Motor neuron (in vitro differentiated cells): ENCODE results near the gene PNCK. TPM values are rescaled to one million over a fixed set of nuclear protein-coding genes. Genes with fewer than 3 reads are reported as not detected.
"Not testable (repeated sequence)": the region's sequence is repeated elsewhere in the genome, so short reads cannot be mapped to it uniquely, and the experiment has no call there.

Experiments used
- ATAC-seq, 8 experiments: fragments of 200-7000 bp; cut with Tn5 transposase; replicated peaks in 6 of 8; 2 replicates each; pipeline ENCODE4 v1.8.0; 2021; ENCODE audit warnings: mild to moderate bottlenecking in 8 of 8, moderate library complexity in 8 of 8
- H3K27ac ChIP-seq, 2 donors: fragments of 250-450 bp; sonication (Bioruptor Pico); 2 replicates each; pipeline ENCODE4 v1.9.0; 2021; ENCODE audit warnings: antibody characterized with exemption in 2 of 2, mild to moderate bottlenecking in 2 of 2, moderate library complexity in 1 of 2
- H3K4me1 ChIP-seq, 2 donors: fragments of 250-450 bp; sonication (Bioruptor Pico); replicated peaks in 1 of 2; 2 replicates each; pipeline ENCODE4 v1.6.1; 2021; ENCODE audit warnings: antibody characterized with exemption in 2 of 2, mild to moderate bottlenecking in 2 of 2, moderate library complexity in 1 of 2
- H3K4me3 ChIP-seq, 5 donors: fragments of 250-450 bp; sonication (Bioruptor Pico); 2 replicates each; pipeline ENCODE4 v1.9.0; 2021; ENCODE audit warnings: antibody characterized with exemption in 5 of 5, mild to moderate bottlenecking in 5 of 5, moderate library complexity in 4 of 5
- WGBS, 10 experiments: fragments of 450-650 bp; shearing (Covaris generic); methylation state at CpG; one replicate each; pipeline ENCODE4 v1.0.0; 2022; 5-methylcytosine and 5-hydroxymethylcytosine counted together
- in situ Hi-C, 9 experiments: fragments of 400-800 bp; cut with MboI; loops; one replicate each; pipeline ENCODE4 v1.15.0; 2021; ENCODE audit warnings: low sequenced_read_pairs in 9 of 9, low pct_unique_long_range_greater_than_20kb in 2 of 9; ENCODE audit not compliant: unreplicated experiment in 9 of 9
- total RNA-seq, 8 experiments: library from RNA; unstranded; fragments of 300-600 nt; gene quantifications; 2 replicates each; pipeline versions ENCODE4 v1.2.3 to v1.2.4, GENCODE V29; 2022

Gene PNCK
- total RNA-seq, 8 experiments from 2014 or later, result 0.61 to 30.3 (median 10.6) TPM

DNA sequence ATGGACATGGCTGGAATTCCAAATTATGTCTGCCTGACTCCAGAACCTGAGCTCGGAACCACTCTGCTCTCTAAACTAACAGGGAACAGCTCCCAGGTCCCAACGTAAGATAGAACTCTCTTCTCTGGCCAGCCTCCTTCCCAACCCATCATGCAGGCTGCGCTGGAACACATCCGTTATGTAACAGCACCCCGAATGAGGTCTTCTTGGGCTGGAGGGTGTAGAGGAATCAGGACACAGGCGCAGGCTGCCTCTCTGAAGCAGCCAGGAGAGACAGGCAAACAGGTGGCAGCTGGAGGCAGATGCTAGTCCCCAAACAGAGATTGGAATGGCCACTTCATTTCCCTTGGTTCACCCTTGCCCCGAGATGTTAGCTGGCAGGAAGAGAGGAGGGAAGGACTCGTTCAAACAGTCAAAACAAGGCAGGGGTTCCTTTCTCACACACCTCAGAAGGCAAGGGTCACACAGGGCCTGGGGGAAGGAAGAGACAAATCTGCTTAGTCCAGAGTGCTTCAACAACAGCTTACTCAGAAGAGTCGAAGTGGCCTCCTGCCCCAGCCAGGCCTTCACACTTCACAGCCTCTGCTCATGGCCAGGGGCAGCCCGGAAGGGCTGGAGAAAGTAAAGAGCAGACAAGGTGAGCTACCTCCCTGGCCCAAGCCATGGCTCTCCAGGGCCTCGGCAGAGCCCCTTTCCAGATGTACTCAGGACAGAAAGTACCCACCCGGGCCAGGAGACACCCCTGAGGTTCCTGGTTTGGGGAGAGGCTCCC lies 31.2 kb upstream of the PNCK start:
- H3K4me1 ChIP-seq, in situ Hi-C loops, H3K4me3 ChIP-seq, ATAC-seq, H3K27ac ChIP-seq: not testable (repeated sequence)
- 70 to 80% methylated on average over 1 to 3 of the region's 12 CpGs; no CpG with 5 or more reads in 8 of the 10 experiments for WGBS, 10 experiments

DNA sequence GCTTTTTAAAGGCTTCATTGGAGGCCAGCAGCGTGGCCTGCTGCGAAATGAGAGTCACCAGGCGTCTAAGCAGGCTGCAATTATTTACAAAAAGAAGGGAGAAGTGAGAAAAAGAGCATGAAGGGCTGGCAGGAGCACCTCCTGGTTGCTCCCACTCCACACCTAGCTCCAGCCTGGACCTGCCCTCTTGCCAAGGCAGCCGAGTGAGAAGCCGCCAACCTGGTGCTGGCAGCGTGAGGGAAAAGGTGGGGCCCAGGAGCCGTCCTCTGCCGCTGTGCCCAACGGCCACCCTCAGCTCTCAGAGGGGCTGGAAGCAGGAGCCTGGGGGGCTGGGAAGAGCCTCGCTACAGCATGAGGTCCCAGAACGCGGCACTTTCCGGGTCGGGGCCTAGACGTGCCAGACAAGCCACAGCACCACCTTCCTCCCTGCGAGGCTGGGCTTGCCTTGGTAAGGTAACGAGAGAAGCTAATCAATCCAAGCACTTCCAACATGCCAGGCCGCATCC lies 30.5 kb upstream of the PNCK start:
- no peak for ATAC-seq
- Histone ChIP-seq H3K4me1 (peaks cover 8 to 9% of the 10 kb centered on the region in 2 donors), H3K27ac (no peak overlapping the region), H3K4me3 (no peak overlapping the region)
- in situ Hi-C loops, result no loop called here
- WGBS, 10 experiments, result 20 to 63% methylated on average over 1 to 4 of the region's 18 CpGs; no CpG with 5 or more reads in 8 of the 10 experiments

DNA sequence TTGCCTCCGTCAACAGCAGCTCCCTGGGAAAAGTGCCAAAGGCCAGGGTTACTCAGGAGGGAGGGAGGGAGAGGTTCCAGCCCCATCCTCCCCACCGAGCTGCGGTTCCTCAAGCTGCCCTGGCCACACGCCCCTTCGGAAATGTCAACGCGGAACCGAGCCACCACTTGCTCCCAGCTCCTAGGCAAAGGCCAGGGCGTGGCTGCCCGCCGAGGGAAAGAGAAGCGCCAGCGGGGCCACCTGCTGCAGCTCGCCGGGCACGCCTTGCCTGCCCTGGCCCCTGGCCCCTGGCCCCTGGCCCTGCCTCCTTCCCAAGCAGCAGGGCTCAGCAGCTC lies 29.4 kb upstream of the PNCK start:
- ATAC-seq, result peak in 1 of 8 experiments; percentile 7
- no CpG with 5 or more reads among the region's 16 CpGs for WGBS, 10 experiments
- Histone ChIP-seq H3K4me3 (no peak overlapping the region), H3K27ac (no peak overlapping the region), H3K4me1 (peaks cover under 1 to 1% of the 10 kb centered on the region in 2 donors)
- in situ Hi-C loops, result no loop called here

DNA sequence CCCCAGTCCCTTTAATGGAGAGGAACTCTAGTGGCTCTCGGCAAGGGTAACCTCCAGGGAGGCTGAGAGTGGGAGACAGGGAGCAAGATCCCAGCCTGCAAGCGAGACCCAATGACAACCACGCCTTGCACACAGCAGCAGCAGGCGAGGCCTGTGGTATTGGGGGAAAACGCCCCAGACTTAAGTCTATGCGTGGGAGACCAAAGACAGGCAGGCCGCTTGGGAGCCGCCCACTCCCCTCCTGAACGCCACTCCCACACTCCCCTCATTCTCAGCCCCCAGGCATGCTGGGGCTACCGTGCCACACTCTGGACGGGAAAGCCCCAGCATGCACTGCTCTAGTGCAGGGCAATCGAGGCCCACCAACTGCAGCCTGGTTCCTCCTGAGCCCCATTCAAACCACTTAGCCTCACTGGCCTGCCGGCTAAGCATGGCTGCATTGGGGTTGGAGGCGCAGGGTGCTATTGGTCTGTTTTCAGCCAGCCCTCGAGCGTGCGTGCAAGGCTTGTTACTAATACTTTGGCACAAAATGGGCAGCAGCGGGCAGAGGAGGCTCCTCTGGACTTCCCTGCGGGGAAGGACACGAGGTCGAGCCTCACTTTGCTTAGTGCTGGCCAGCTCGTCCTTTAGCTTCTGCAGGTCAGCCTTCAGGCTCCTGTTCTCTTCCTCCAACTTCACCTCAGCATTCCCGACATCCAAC lies 28.9 kb upstream of the PNCK start:
- ATAC-seq, result peak in 3 of 8 experiments; percentile 32 to 72 (median 52)
- Histone ChIP-seq H3K27ac (no peak overlapping the region), H3K4me3 (no peak overlapping the region), H3K4me1 (no peaks in the 10 kb centered on the region)
- WGBS, 10 experiments, result 33 to 49% methylated on average over 3 to 10 of the region's 23 CpGs; no CpG with 5 or more reads in 8 of the 10 experiments
- in situ Hi-C loops, result no loop called here

DNA sequence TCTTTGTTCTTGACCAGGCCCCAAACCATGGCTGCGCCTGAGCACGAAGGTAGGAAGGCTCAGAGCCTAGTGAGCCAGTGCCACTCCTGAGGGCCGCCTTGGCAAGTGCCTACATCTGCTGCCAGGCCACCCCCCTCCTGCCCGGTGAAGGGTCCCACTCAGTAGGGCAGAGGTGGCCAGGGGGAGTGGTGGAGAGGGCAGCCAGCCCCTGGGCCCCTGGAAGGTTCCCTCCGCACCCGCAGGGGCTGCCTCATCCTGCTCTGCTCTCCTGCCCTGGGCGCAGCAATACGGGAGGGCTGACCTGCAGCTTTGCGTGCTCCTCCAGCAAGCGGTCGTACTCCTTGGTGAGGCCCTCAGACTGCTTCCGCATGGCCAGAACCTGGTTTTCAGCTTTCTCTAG lies 28.1 kb upstream of the PNCK start:
- in situ Hi-C loops, result no loop called here
- H3K4me1 ChIP-seq, result no peaks in the 10 kb centered on the region
- no peak for ATAC-seq
- no peak overlapping the region for H3K4me3 ChIP-seq
- WGBS, 10 experiments, result 73 to 77% methylated on average over 6 to 9 of the region's 12 CpGs; no CpG with 5 or more reads in 8 of the 10 experiments
- H3K27ac ChIP-seq, result no peak overlapping the region

DNA sequence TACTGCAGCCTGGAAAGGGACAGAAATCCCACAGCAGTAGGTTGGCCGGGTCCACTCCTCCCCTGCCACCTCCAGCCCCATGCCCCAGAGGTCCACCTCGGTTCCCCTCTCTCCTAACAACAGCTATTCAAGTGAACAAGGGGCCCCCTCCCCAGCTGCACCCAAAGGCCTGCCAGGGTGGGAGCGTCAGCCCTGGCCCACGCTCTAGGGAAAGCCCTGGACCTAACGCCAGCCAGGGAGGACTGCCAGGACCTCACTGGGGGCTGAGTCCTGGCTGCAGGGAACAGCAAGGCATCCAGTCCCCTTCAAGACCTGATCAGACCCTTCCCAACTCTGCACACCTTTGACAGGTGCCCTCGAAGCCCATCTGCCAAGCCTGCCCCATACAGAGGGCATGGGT lies 27.4 kb upstream of the PNCK start:
- no peak overlapping the region for H3K4me3 ChIP-seq
- no peak overlapping the region for H3K27ac ChIP-seq
- in situ Hi-C loops, result no loop called here
- no peak for ATAC-seq
- H3K4me1 ChIP-seq, result no peaks in the 10 kb centered on the region
- WGBS, 10 experiments, result no CpG with 5 or more reads among the region's 6 CpGs

DNA sequence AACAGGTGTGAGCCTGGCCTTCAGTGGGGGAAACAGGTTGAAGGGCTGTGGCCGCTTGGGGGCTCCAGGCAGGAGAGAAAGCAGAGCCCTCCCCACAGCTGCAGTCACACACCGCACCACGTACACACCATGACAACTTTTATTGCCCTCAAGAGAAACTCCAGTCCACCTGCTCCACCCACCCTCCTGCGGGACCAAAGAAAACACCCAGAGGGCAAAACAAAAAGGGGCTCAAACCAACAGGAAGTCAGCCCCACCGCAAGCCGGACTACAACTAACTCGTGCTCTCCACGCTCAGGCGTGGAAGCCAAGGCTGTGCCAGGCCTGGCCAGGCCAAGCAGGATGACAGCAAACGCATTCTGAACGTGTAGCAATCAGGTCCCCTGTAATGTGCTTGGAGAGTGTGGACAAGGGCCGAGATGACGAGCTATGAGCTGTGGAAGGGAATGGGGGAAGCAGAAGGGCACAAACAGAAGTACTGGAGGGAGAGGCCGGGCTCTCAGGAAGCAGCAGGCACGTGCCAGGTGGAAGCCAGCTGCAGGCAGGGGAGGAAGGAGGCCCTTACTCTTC lies 26.8 kb upstream of the PNCK start:
- Histone ChIP-seq H3K4me1 (no peaks in the 10 kb centered on the region), H3K4me3 (no peak overlapping the region), H3K27ac (no peak overlapping the region)
- 0 to 63% methylated on average over 1 to 4 of the region's 15 CpGs; no CpG with 5 or more reads in 8 of the 10 experiments for WGBS, 10 experiments
- in situ Hi-C loops, result no loop called here
- ATAC-seq, result no peak

DNA sequence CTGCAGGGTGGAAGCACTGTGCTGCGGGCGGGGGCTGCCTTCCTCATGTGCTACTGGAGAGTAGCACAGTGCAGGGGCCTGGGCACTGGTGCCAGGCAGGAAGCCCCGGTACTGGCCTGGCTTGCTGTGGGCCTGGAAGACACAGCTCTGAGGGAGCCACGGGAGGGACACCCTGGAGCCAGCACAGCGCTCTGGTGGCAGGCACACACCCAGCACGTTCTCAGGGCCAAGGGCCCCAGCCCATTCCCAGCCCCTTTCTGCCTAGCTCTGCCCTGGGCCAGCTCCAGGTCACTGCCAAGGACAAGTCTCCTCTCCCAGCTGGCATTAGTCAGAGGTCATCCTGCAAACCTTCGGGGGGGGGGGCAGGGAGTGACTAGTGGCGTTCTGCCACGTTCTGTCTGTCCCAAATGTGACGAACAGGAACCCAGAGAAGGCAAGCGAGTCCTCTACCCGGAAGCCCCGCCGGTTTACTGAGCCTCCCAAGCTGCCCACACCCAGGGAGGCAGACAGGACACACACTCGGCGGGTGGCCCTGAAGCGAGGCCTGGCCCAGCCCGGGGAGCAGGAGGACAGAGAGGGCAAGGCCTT lies 26.3 kb upstream of the PNCK start:
- in situ Hi-C loops, result not testable (repeated sequence)

DNA sequence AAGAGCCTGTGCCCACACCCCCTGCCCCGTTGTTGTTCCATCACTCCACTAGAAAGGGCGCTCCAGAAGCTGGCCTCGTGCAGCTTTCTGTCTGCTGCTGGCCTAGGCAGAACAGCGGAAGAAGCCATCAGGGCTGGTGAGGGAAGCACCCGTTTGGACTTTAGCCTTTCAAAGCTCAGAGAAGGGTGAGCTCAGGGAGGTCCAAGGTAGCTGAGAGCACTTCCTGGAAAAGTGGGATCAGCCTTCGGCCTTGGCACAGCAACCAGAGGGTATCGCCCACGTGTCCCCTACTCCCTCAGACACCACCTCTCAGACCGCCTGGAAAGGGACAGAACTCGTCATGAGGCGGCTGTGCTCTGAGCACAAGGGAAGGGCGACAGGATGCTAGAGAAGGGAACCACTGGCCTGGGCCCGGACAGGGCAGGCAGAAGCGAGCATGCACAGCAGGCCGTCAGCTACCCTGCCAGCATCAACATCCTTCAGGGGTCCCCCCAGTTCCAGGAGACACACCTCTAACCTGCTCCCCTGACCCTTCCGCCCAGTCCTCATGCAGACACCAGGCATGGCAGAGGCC lies 25.7 kb upstream of the PNCK start:
- H3K4me1 ChIP-seq, H3K4me3 ChIP-seq, in situ Hi-C loops, H3K27ac ChIP-seq: not testable (repeated sequence)
- 30% methylated on average over 2 of the region's 16 CpGs; no CpG with 5 or more reads in 9 of the 10 experiments for WGBS, 10 experiments
- ATAC-seq, result peak in 2 of 8 experiments; percentile 1 to 2

More for the DNA sequence above, 26.3 kb upstream of the PNCK start:
- no CpG with 5 or more reads among the region's 18 CpGs for WGBS, 10 experiments
- H3K4me3 ChIP-seq, H3K4me1 ChIP-seq, H3K27ac ChIP-seq: not testable (repeated sequence)
- peak in 5 of 8 experiments; percentile 2 to 56 (median 7) for ATAC-seq

DNA sequence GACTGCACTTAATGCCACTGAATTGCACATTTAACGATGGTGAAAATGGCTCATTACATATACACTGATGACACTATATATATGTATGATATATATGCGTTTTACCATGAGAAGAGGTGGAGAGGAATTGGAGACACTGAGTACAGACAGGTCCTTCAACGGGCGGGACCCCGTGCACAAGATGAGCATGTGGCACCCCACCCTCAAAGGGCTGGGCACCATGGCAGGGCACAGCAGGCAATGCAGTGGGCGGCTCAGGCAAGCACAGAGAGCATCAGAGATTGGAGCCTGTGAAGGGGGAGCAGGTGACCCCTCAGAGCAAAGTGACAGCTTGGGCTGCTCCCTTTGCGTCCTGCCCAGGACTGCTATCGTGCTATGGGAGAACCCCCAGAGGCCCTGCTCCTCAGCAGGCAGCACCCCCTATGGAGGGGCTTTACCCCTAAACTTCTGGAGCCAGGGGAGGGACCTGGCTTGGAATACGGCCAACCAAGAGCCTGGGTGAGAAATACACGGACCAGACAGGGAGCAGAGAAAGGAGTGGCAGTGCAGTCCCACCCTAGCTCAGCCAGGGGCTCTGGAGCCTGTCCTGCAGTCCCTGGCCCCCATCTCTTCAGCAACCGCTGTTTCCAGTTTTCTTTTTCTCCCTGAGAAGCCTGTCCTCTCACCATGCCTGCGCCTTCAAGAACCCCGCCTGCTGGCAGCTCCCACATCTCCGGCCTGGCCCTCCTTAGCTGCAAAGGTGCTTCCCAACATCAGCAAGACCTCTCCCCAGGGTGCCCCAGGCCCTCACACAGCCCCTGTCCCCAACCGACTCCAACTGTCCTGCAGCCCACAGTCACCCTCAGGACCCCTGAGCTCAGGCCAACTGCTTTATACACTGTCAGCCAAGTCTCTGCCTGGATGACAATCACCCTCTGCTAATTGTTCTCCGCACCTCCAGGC lies 24.6 kb upstream of the PNCK start:
- 34 to 100% methylated on average over 1 to 6 of the region's 16 CpGs; no CpG with 5 or more reads in 8 of the 10 experiments for WGBS, 10 experiments
- no peaks in the 10 kb centered on the region for H3K4me1 ChIP-seq
- H3K4me3 ChIP-seq, result no peak overlapping the region
- in situ Hi-C loops, result no loop called here
- H3K27ac ChIP-seq, result no peak overlapping the region
- peak in 3 of 8 experiments; percentile 2 to 6 (median 2) for ATAC-seq

DNA sequence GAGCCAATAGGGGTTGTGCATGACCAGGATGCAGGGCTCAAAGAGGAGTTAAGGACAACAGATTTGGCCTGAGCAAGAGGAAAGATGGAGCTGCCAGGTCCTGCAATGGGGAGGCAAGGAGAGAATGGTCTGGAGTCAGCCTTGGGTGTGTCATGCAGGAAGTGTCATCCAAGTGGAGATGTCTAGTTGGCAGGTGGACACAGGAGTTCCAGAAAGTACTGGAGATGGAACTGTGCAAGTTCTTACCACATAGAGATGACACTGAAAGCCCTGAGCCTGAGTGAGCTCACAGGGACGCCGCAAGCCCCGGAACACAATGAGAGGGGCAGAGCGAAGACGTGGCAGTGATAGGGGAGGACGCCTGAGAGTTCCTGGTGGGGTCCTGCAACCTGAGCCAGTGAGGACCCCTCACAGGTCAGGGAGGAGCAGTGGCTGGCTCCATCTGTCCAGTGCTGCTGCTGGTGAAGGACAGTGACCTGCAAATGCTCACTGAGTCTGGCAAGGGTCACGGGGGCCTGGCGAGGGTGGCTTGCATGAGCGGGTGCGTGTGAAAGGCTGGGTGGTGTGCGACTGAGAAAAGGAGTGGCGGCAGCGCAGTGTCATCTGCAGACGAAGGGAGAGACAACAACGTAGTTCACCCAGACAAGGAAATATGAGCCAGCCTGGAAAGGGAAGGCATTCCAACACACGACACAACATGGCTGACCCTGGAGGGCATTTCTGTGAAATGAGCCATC lies 23.5 kb upstream of the PNCK start:
- H3K27ac ChIP-seq, in situ Hi-C loops, H3K4me1 ChIP-seq, H3K4me3 ChIP-seq, ATAC-seq: not testable (repeated sequence)
- WGBS, 10 experiments, result 33 to 90% (median 78%) methylated on average over 2 to 5 of the region's 16 CpGs; no CpG with 5 or more reads in 7 of the 10 experiments
